Transverse colon (tissue), 4 donors: Measurements from ENCODE around the gene ORAI3. TPM values are rescaled to one million over a fixed set of nuclear protein-coding genes. Genes with fewer than 3 reads are reported as not detected.

Source experiments
- DNase-seq: peaks from one replicate; pipeline ENCODE4 v3.0.0-alpha.2; 2019
- H3K27ac ChIP-seq, 4 donors: fragments of 200-600 bp; sonication (generic); 2 replicates each; pipeline ENCODE4 v1.5.1; 2016 to 2018; ENCODE audit warnings: inconsistent platforms in 4 of 4
- H3K27me3 ChIP-seq: fragments of 200-600 bp; sonication (generic); 2 replicates; pipeline ENCODE4 v1.5.1; 2017; ENCODE audit warnings: inconsistent platforms
- H3K36me3 ChIP-seq, 4 donors: fragments of 200-600 bp; sonication (generic); 2 replicates each; pipeline ENCODE4 v1.5.1; 2017 to 2019; ENCODE audit warnings: inconsistent platforms in 4 of 4
- H3K4me1 ChIP-seq, 4 donors: fragments of 200-600 bp; sonication (generic); 2 replicates each; pipeline ENCODE4 v1.5.1; 2017 to 2020; ENCODE audit warnings: inconsistent platforms in 4 of 4
- H3K4me3 ChIP-seq, 4 donors: fragments of 200-600 bp; sonication (generic); 1 replicate in 1 of 4; 2 replicates in 3 of 4; pipeline versions ENCODE4 v1.5.1 to v1.6.1; 2017 to 2019; ENCODE audit warnings: inconsistent platforms in 4 of 4
- H3K9me3 ChIP-seq, 2 donors: fragments of 200-600 bp; sonication (generic); 2 replicates each; pipeline ENCODE4 v1.5.1; 2017 to 2019; ENCODE audit warnings: inconsistent platforms in 2 of 2
- EP300 ChIP-seq: sonication (generic); formaldehyde crosslinking; IDR thresholded peaks from one replicate; pipeline ENCODE4 v1.6.1; 2017; ENCODE audit warnings: antibody characterized with exemption, low read depth
- POLR2A ChIP-seq: fragments of 450-650 bp; IDR thresholded peaks from one replicate; pipeline ENCODE4 v1.6.1; 2016; ENCODE audit warnings: antibody characterized with exemption, mild to moderate bottlenecking, moderate library complexity
- POLR2AphosphoS5 ChIP-seq, 3 donors: sonication (generic); formaldehyde crosslinking; IDR thresholded peaks; one replicate each; pipeline ENCODE4 v1.6.1; 2016; ENCODE audit warnings: antibody characterized with exemption in 3 of 3
- WGBS, 2 donors: methylation state at CpG; one replicate each; pipeline ENCODE4 v1.1.5; 2018; ENCODE audit warnings: low coverage in 1 of 2; 5-methylcytosine and 5-hydroxymethylcytosine counted together
- in situ Hi-C, 4 donors: fragments of 200-750 bp; cut with MboI; loops; one replicate each; pipeline versions ENCODE4 v1.15.0 to v1.15.1; 2017; ENCODE audit warnings: low sequenced_read_pairs in 3 of 4, low pct_ligation_motif_present in 1 of 4, low pct_unique_long_range_greater_than_20kb in 1 of 4
- intact Hi-C: fragments of 100-400 bp; cut with DNase I; formaldehyde crosslinking; loops from one replicate; pipeline ENCODE4 v1.15.1; 2023; ENCODE audit warnings: low total_unique reads
- total RNA-seq, 4 donors: library from RNA; depleted of rRNA; stranded (reverse); fragments of >200 nt; gene quantifications; one replicate each; pipeline ENCODE4 v1.1.0, GENCODE V29; 2016
- TF ChIP-seq, protein P1 (sequence below), 5 experiments: fragments of 200-600 bp in 3 of 5; fragments of 450-650 bp in 2 of 5; sonication (generic) in 3 of 5; IDR thresholded peaks; 1 replicate in 2 of 5; 2 replicates in 3 of 5; pipeline ENCODE4 v1.5.1; 2016 to 2017; ENCODE audit warnings: antibody characterized with exemption in 5 of 5, inconsistent platforms in 3 of 5, mild to moderate bottlenecking in 2 of 5, moderate library complexity in 1 of 5

Gene ORAI3
- total RNA-seq, 4 donors from 2014 or later = 24.8 to 45.6 (median 31.3) TPM

DNA sequence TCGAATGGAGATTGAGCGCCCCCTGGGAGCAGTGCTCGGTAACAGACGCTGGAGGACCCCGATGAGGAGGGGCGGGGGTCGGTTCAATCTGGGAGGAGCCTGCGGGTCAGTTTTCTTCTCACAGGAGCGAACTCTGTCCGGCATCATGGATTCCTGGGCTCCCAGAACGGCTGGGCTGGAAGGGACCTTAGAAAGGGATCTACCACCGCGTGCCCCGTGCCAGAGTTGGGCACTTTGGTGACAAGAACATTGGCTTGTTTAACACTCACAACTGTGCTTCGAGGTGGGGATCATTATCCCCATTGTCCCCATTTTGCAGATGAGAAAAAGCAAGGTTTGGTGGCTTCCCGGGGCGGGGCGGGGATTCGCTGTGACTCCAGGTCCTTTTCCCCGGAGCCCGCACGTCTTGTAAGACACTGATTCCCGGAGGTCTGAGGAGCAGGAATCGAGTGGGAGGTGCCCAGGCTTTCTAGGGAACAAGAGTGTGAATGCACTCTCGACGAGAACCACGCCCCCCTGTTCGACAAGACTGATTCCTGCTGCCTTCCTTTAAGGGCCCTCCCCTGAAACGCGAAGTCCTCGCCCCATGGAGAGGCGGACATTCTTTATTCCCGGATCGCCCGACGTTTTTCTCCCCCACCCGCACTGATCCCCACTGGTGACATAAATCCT is 27.0 kb upstream of the ORAI3 start:
- Histone ChIP-seq H3K9me3 (no peaks in the 10 kb centered on the region), H3K27ac (peak overlapping the region; percentile 82 to 93 (median 88)), H3K4me1 (peaks cover 9 to 31% (median 17%) of the 10 kb centered on the region in 4 donors), H3K27me3 (no peaks in the 10 kb centered on the region), H3K4me3 (peak overlapping the region; percentile 28 to 82 (median 52)), H3K36me3 (no peaks in the 10 kb centered on the region)
- peak; percentile 93 for DNase-seq
- intact Hi-C loops (no loop called here), in situ Hi-C loops (no loop called here)
- WGBS, 2 donors = 0% methylated on average over 37 of the region's 37 CpGs; no CpG with 5 or more reads in 1 of the 2 donors
- peak in 1 of 3 donors; percentile 5 for TF ChIP-seq POLR2AphosphoS5 (IDR thresholded peaks at IDR 0.05)
- TF ChIP-seq POLR2A = peak; percentile 52
- TF ChIP-seq, protein P1, sequence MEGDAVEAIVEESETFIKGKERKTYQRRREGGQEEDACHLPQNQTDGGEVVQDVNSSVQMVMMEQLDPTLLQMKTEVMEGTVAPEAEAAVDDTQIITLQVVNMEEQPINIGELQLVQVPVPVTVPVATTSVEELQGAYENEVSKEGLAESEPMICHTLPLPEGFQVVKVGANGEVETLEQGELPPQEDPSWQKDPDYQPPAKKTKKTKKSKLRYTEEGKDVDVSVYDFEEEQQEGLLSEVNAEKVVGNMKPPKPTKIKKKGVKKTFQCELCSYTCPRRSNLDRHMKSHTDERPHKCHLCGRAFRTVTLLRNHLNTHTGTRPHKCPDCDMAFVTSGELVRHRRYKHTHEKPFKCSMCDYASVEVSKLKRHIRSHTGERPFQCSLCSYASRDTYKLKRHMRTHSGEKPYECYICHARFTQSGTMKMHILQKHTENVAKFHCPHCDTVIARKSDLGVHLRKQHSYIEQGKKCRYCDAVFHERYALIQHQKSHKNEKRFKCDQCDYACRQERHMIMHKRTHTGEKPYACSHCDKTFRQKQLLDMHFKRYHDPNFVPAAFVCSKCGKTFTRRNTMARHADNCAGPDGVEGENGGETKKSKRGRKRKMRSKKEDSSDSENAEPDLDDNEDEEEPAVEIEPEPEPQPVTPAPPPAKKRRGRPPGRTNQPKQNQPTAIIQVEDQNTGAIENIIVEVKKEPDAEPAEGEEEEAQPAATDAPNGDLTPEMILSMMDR (IDR thresholded peaks at IDR 0.05) = peak; percentile 84 to 97 (median 92)
- TF ChIP-seq EP300 = no peak

DNA sequence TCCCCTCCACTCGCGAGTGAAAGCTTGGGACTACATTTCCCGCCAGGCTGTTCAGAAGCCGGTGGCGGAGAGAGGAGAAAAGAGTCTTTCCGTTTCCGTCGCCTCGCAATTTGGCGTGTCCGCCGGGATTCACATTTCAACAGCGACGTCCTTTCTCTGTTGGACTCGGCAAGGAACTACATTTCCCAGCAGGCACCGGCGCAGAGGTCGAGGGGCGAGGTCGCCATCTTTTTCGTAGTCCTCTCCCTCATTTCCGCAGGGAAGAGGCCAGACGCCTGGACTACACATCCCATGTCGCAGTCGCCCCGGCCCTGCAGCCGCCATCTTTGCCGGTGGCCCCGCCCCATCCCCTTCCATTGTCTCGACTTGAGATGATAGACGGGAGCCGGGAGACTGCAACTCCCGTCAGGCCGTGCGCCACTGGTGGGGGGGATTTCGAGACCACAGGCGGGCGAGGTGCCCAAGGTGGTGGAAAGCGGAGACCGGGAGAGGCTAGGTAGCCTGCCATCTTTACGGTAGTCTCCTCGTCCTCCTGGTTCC is 26.4 kb upstream of the ORAI3 start:
- peaks cover 0 to 3% (median 0%) of the 10 kb centered on the region in 4 donors for H3K36me3 ChIP-seq
- TF ChIP-seq POLR2A = no peak
- TF ChIP-seq, protein P1 (IDR thresholded peaks at IDR 0.05) = no peak
- TF ChIP-seq EP300 = no peak
- peak; percentile 27 to 58 (median 40) for TF ChIP-seq POLR2AphosphoS5 (IDR thresholded peaks at IDR 0.05)
- H3K27me3 ChIP-seq = no peaks in the 10 kb centered on the region
- no peaks in the 10 kb centered on the region for H3K9me3 ChIP-seq
- DNase-seq = peak; percentile 100
- intact Hi-C loops (no loop called here), in situ Hi-C loops (no loop called here)
- peak overlapping the region; percentile 82 to 93 (median 88) for H3K27ac ChIP-seq
- 1% methylated on average over 42 of the region's 42 CpGs; no CpG with 5 or more reads in 1 of the 2 donors for WGBS, 2 donors
- peaks cover 9 to 31% (median 17%) of the 10 kb centered on the region in 4 donors for H3K4me1 ChIP-seq
- H3K4me3 ChIP-seq = peak overlapping the region; percentile 29 to 83 (median 77)

DNA sequence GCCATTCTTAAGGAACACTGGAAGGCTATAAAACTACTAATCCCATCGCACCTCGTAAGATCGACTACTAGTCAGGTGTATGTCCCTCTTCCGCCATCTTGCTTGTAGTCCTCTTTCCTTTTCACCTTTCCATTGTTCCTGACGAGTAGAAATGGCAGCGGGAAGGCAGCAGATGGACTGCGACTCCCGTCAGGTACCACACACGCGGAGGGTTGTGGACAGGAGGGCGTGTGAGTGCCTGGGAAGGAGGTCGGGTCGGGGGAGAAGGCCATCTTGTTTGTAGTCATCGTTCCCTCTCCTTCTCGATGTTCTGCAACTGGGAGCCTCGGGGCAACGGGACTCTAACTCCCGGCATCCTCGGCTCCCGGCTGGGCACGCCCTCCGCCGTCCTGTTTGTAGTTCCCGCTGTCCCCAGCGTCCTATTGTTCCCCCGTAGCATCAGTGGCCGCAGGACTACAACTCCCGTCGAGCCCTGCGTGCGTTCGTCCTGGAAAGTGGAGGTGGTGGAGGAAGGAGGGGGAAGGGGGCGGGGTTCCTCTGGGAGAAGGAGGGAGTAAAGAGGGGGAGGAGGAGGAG is 25.8 kb upstream of the ORAI3 start:
- peak overlapping the region; percentile 86 to 93 (median 88) for H3K27ac ChIP-seq
- TF ChIP-seq POLR2A (peak; percentile 52), EP300 (no peak), POLR2AphosphoS5 (IDR thresholded peaks at IDR 0.05) (peak in 2 of 3 donors; percentile 71 to 85)
- TF ChIP-seq, protein P1 (IDR thresholded peaks at IDR 0.05) = no peak
- DNase-seq = peak; percentile 100
- no peaks in the 10 kb centered on the region for H3K27me3 ChIP-seq
- peak overlapping the region; percentile 72 to 83 (median 80) for H3K4me3 ChIP-seq
- 1% methylated on average over 32 of the region's 33 CpGs; no CpG with 5 or more reads in 1 of the 2 donors for WGBS, 2 donors
- in situ Hi-C loops = no loop called here
- no peaks in the 10 kb centered on the region for H3K9me3 ChIP-seq
- intact Hi-C loops = no loop called here
- H3K4me1 ChIP-seq = peaks cover 9 to 31% (median 17%) of the 10 kb centered on the region in 4 donors
- peaks cover 0 to 4% (median 0%) of the 10 kb centered on the region in 4 donors for H3K36me3 ChIP-seq

DNA sequence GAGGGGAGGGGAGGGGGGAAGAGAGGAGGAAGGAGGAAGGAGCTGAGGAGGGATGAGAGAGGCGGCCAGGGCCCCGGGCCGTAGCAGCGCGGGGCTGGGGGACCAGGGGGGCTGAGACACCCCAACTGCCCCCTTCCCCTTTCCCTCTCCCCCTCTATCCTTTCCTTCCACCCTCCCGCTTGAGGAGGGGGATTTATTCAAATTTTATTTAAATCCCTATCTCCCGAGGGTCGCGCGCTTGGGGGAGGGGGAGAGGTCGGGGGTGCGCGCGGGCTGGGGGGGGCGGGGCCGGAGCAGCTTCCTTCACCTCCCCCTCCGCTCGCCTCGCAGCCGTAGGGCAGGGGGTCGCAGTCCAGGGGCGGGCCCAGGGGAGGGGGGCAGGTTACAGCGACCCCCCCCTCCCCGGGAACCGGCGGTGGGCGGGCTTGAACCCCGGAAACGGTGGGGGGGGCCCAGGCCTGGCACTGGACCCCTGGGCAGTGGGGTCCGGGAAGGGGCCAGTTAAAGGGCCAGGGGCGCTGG is 25.3 kb upstream of the ORAI3 start, which contains the start of gene FBXL19:
TSS of gene FBXL19 (plus strand) at position 19 of the 522 bp plus-strand sequence. CDS start 2,183 bp downstream, outside the sequence.
- intact Hi-C loops = no loop called here
- in situ Hi-C loops = no loop called here
- H3K36me3 ChIP-seq = peaks cover 0 to 4% (median 0%) of the 10 kb centered on the region in 4 donors
- no peaks in the 10 kb centered on the region for H3K27me3 ChIP-seq
- no peaks in the 10 kb centered on the region for H3K9me3 ChIP-seq
- H3K27ac ChIP-seq = peak within 1 kb of the TSS; percentile 86 to 93 (median 88)
- H3K4me1 ChIP-seq = peaks cover 9 to 31% (median 17%) of the 10 kb centered on the region in 4 donors
- TF ChIP-seq EP300 = no peak
- TF ChIP-seq POLR2AphosphoS5 (IDR thresholded peaks at IDR 0.05) = no peak
- TF ChIP-seq POLR2A = no peak
- TF ChIP-seq, protein P1 (IDR thresholded peaks at IDR 0.05) = no peak
- peak; percentile 45 for DNase-seq
- 0% methylated on average over 26 of the region's 31 CpGs; no CpG with 5 or more reads in 1 of the 2 donors for WGBS, 2 donors
- peak within 1 kb of the TSS; percentile 72 to 83 (median 80) for H3K4me3 ChIP-seq
